BJ (cell line): ENCODE data around the gene FLT1. TPM values are rescaled to one million over a fixed set of nuclear protein-coding genes. Genes with fewer than 3 reads are reported as not detected.

Experiments used
- CTCF ChIA-PET: fragments of 350-600 bp; formaldehyde crosslinking; extraction: SDS; loops from one replicate; lab custom pipeline; 2021; ENCODE audit warnings: antibody characterized with exemption, inconsistent platforms; lab: Yijun Ruan, JAX
- POLR2A ChIA-PET: fragments of 300-600 bp; sonication (Branson Sonifier 250); formaldehyde crosslinking; extraction: SDS; loops from one replicate; lab custom pipeline; 2021; ENCODE audit warnings: antibody characterized with exemption; lab: Charles Lee
- DNase-seq: peaks from one replicate; pipeline ENCODE4 v3.0.0-alpha.2; 2011; ENCODE audit warnings: low read depth
- H3K27me3 ChIP-seq: 2 replicates; pipeline ENCODE4 v1.6.0; 2011; ENCODE audit warnings: low read length; ENCODE audit not compliant: control insufficient read depth, insufficient read depth
- H3K36me3 ChIP-seq: 2 replicates; pipeline ENCODE4 v1.5.1; 2011; ENCODE audit warnings: low read length; ENCODE audit not compliant: control insufficient read depth, insufficient read depth
- H3K4me3 ChIP-seq: 2 replicates; pipeline ENCODE4 v1.5.1; 2011; ENCODE audit warnings: low read depth, mild to moderate bottlenecking, control low read depth, low read length
- CTCF ChIP-seq: IDR thresholded peaks from 2 replicates; pipeline ENCODE4 v1.5.1; 2011; ENCODE audit warnings: low read depth, mild to moderate bottlenecking, control low read depth, inconsistent platforms, low read length, moderate library complexity; ENCODE audit not compliant: insufficient read depth
- polyA plus RNA-seq: library from polyadenylated mRNA; depleted of rRNA; stranded (reverse); fragments of >200 nt; gene quantifications from 2 replicates; pipeline ENCODE4 v1.2.3, GENCODE V29; 2011

The FLT1 gene
- polyA plus RNA-seq, 1 experiment: 37.8 TPM

GRCh38 chr13:28474491-28475134, 20.3 kb downstream of the FLT1 start:
- Histone ChIP-seq H3K36me3 (no peaks in the 10 kb centered on the region), H3K27me3 (no peaks in the 10 kb centered on the region), H3K4me3 (no peak overlapping the region)
- ChIA-PET CTCF (interaction anchor here (1.1 to 1.3 kb wide), 2 partner anchors 94 to 149 kb away, joined by 3 to 4 read pairs; no protein-coding TSS in a partner anchor), POLR2A (no interaction called here)
- no peak for TF ChIP-seq CTCF
- DNase-seq: no peak

GRCh38 chr13:28473044-28473443, 21.9 kb downstream of the FLT1 start:
- POLR2A ChIA-PET: no interaction called here
- Histone ChIP-seq H3K27me3 (no peaks in the 10 kb centered on the region), H3K36me3 (peaks cover 2% of the 10 kb centered on the region; the same call in 1 of the 2 replicates), H3K4me3 (no peak overlapping the region)
- TF ChIP-seq CTCF: no peak
- CTCF ChIA-PET: no interaction called here
- DNase-seq: no peak

GRCh38 chr13:28471421-28471820, 23.5 kb downstream of the FLT1 start:
- no peak overlapping the region for H3K4me3 ChIP-seq
- H3K27me3 ChIP-seq: no peaks in the 10 kb centered on the region
- no peak for DNase-seq
- CTCF ChIA-PET: no interaction called here
- TF ChIP-seq CTCF: no peak
- POLR2A ChIA-PET: no interaction called here
- H3K36me3 ChIP-seq: peaks cover 4% of the 10 kb centered on the region; the same call in 1 of the 2 replicates

GRCh38 chr13:28470296-28470695, 24.6 kb downstream of the FLT1 start:
- no peak overlapping the region for H3K4me3 ChIP-seq
- H3K27me3 ChIP-seq: no peaks in the 10 kb centered on the region
- CTCF ChIA-PET: no interaction called here
- TF ChIP-seq CTCF: no peak
- POLR2A ChIA-PET: no interaction called here
- DNase-seq: no peak
- H3K36me3 ChIP-seq: peaks cover 4% of the 10 kb centered on the region

GRCh38 chr13:28469316-28469715, 25.6 kb downstream of the FLT1 start:
- H3K4me3 ChIP-seq: no peak overlapping the region
- peaks cover 6% of the 10 kb centered on the region for H3K36me3 ChIP-seq
- ChIA-PET POLR2A (no interaction called here), CTCF (no interaction called here)
- no peak for TF ChIP-seq CTCF
- H3K27me3 ChIP-seq: no peaks in the 10 kb centered on the region
- DNase-seq: no peak
